GM18951 (cell line): ENCODE measurements around the gene SEMA5B.

Experiments
- POLR2A ChIP-seq: IDR thresholded peaks from 4 replicates; pipeline ENCODE4 v1.6.1; 2011; ENCODE audit warnings: mild to moderate bottlenecking; ENCODE audit not compliant: insufficient read length, insufficient read depth; ENCODE audit errors: extremely low read depth
- in situ Hi-C: fragments of 300-500 bp; cut with MboI; formaldehyde crosslinking; loops from one replicate; pipeline ENCODE4 v1.12.0; 2022; ENCODE audit warnings: low sequenced_read_pairs, mixed read lengths, inconsistent platforms; ENCODE audit not compliant: unreplicated experiment

The SEMA5B gene

GRCh38 chr3:122918576-122919290 lies 108.8 kb downstream of the SEMA5B start:
- TF ChIP-seq POLR2A, result no peak
- in situ Hi-C loops, result no loop called here

DNA sequence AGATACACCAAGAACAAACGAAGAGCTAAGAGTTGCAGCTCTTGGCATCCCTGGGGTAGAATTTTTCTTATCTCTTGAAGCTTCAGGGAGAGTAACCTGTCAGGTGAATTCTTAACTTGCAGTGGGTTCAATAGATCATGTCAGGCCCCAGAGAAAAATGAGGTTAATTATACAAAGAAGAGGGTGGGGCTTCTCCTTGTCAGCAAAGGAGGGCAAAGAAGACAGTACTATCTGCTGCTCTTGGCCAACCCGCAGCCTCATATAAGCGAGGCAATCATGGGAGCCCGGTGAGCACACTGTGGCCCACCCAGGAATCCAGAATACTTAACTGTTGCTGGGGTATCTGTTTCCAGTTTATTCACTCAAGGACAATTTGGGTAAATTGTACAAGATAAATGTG lies 110.2 kb downstream of the SEMA5B start:
- in situ Hi-C loops, result no loop called here
- no peak for TF ChIP-seq POLR2A

DNA sequence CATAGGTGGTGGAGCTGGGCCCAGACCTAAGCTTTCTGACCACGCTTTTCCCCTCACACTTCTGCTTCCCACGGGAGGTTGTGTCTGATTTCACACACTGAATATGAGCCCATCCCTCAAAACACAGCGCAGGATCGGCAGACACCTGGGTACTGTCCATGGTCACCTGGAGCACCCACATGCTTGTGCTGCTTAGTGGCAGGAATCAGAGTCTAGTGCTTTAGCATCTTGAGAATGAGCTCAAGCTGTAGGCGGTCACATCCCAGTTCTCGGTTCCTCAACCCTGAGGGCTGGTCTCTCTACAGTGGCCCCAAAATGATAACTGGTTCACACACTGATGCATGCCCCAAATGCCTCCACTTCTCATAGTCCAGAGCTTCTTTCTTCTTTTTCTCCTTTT lies 111.0 kb downstream of the SEMA5B start:
- TF ChIP-seq POLR2A, result no peak
- in situ Hi-C loops, result no loop called here

DNA sequence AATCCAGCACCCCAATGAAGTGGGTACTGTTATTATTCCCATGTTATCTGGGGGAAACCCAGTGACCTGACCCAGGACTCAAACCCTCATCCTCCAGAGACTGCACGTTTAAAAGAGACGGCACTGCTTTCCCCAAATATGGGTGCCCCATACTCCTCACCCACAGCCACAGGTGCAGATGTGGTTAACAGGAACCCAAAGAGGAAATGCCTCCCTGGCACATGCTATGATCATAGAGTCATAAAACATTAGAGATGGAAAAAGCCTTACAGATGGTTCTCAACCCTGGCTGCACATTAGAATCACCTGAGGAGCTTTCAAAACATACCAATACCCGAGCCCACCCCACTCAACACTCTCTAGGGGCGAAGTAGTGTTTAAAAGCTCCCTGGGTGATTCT lies 111.5 kb downstream of the SEMA5B start:
- no peak for TF ChIP-seq POLR2A
- in situ Hi-C loops, result no loop called here

DNA sequence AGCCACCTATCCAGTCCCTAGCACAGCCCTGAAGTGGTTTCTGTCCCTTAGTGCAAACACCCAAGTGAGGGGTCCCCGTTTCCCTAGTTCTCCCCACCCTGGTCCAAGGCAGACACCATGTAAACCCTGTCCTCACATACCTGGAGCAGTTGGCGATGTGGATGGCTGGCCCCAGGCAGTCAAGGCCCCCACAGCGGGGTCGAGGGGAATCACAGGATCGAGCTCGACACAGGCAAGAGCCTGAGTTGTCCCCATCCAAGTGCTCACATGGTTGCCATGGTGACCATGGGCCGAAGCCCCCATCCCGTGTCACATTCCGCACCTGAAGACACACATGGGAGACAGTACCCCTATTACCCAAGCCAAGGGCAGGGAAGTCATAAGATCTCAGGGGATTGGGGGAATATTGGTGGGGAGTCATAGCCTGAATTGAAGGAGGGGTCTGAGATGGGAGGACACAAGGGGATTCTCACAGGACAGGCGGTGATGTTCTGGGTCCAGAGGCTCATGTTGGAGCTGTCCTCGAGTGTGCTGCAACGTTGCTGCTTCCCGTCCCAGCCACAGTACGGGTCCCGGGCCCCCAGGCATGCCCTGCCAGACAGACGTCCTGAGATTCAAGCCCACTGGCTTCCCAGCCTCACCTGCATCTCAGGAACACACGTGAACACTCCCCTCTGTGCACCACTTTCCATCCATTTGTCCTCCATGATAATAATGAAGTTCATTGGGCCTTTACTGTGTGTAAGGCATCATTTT lies 112.1 kb downstream of the SEMA5B start:
- in situ Hi-C loops, result no loop called here
- TF ChIP-seq POLR2A, result no peak

DNA sequence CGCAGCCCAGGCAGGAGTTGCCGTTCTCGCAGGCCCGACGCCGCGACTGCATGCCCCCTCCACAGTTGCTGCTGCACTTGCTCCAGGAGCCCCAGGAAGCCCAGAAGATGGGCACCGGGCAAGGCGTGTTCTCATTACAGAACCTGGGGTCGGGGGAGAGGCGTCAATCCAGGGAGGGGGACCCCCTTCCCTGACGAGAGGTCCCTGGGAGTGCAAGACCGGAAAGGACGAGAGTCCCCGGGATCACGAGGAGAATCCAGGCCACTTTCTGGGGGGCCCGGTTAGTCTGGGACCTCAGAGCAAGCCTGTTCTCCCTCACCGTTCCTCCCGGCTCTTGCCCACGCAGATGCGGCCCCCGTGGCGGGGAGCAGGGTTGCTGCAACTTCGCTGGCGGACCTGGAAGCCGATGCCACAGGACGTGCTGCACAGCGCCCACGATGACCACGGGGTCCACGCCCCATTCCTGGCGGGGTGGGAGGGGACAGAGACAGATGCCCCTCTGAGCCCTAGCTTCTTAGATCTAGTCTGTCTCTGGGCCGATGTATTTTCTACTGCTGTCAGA lies 113.9 kb downstream of the SEMA5B start:
- in situ Hi-C loops, result no loop called here
- TF ChIP-seq POLR2A, result no peak

GRCh38 chr3:122912772-122913538 lies 114.6 kb downstream of the SEMA5B start:
- in situ Hi-C loops, result no loop called here

GRCh38 chr3:122911901-122912300 lies 115.7 kb downstream of the SEMA5B start:
- in situ Hi-C loops, result no loop called here
- no peak for TF ChIP-seq POLR2A

More at GRCh38 chr3:122912772-122913538, 114.6 kb downstream of the SEMA5B start:
- no peak for TF ChIP-seq POLR2A

- no peak for TF ChIP-seq POLR2A
- in situ Hi-C loops, result no loop called here
Observed at GRCh38 chr3:122908251-122908650, 119.3 kb downstream of the SEMA5B start.

GRCh38 chr3:122907471-122907870 lies 120.1 kb downstream of the SEMA5B start:
- no peak for TF ChIP-seq POLR2A
- in situ Hi-C loops, result no loop called here

DNA sequence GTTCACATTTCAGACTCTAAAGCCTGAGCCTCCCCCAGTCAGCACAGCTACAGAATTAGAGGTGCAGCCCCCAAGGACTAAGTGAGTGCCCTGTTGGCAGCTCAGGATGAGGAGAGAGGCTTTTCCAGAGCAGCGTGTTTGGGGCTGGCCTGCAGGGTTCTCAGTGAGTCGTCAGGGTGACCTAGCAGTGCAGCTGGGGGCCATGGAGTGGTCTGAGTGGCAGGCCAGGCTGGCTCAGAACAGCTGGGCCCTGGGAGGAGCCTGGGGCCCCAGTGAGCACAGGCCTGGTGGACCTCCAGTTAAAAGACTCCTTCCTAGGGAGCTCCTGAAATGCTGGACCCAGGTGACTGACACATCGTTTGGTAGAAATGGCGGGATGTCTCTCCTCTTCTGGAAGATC lies 124.4 kb downstream of the SEMA5B start:
- no peak for TF ChIP-seq POLR2A
- in situ Hi-C loops, result no loop called here

DNA sequence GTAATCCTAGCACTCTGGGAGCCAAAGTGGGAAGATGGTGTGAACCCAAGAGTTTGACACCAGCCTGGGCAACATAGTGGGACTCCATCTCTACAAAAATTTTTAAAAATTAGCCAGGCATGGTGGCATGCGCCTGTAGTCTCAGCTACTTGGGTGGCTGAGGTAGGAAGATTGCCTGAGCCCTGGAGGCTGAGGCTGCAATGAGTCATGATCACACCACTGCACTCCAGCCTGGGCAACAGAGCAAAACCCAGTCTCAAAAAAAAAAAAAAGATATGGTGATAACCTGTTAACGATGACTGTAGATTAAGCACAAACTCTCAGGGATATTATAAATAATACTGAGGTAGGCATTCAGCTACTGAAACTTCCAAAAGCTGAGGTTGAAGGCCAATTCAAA lies 125.2 kb downstream of the SEMA5B start:
- in situ Hi-C loops, result no loop called here
- TF ChIP-seq POLR2A, result no peak

DNA sequence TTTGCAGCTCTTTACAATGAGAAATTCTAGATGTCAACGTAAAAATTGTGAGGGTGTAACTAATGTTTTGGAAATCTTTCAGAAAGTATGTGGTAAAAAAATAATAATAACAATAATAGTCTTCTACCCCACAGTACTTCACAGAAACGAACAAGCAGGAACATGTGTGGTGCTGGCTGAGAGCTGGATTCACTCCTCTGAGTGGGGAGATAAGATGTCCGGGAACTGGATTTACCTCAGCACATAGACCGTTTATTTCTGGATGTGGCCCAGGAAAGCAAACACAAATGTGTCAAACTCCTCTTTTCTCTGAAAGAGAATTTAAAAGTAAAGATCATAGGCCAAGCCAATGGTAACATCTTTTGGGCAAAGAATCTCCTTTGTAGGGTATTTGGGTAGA lies 129.3 kb downstream of the SEMA5B start:
- in situ Hi-C loops, result no loop called here
- TF ChIP-seq POLR2A, result no peak
